ENCODE results near the gene XCL1. TPM values are rescaled to one million over a fixed set of nuclear protein-coding genes. Genes with fewer than 3 reads are reported as not detected.

The XCL1 gene
- total RNA-seq, 1 donor = not detected

DNA sequence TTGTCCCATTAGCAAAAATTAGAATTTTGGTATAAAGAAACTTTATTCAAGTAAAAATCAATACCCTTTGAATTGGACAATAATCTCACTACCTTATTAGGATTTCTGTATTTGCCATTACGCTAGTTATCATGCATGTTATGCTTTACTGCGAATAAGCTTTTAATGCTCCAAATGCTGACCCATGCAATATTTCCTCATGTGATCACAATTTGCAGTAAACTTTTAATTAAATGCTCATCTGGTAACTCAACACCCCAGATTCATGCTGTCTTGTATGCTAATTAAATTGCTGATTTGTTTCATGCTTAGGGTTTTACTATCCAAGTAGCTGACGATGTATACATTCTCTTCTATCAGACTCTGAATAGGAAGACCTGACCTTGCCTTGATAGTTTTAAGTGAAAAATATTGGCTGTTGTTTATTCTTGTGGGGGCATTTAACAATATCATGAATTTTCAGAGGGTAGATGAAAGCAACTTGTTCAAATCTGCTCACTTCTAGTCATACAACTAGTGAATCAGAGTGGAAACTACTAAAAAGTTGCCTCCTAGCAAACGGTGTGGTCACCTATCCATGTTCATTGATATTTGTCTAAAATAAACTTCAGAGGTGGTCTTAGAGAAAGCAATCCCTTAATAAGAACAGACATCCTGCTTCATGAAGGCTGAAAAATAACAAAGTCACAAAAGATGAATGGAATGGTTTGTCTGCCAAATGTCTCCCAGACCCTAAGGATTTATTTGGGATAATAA is 5.6 kb downstream of the XCL1 start:
- Histone ChIP-seq H2AFZ (ENCODE audit: low read length) (no peak overlapping the region), H3K4me2 (ENCODE audit: insufficient read depth, low read length) (no peak overlapping the region), H3K4me3 (ENCODE audit: insufficient read depth, low read length) (no peak overlapping the region), H3K4me1 (ENCODE audit: insufficient read depth, low read length) (peaks cover 12% of the 10 kb centered on the region), H3K27me3 (ENCODE audit: insufficient read depth, low read length) (peaks cover 3% of the 10 kb centered on the region), H3K9me3 (ENCODE audit: low read depth, low read length) (no peaks in the 10 kb centered on the region), H4K20me1 (ENCODE audit: insufficient read depth, low read length) (no peaks in the 10 kb centered on the region), H3K79me2 (ENCODE audit: insufficient read depth, low read length) (no peaks in the 10 kb centered on the region), H3K27ac (ENCODE audit: low read depth, low read length) (no peak overlapping the region), H3K36me3 (ENCODE audit: insufficient read depth, low read length) (no peaks in the 10 kb centered on the region)
- TF ChIP-seq CTCF (IDR thresholded peaks at IDR 0.05; ENCODE audit: extremely low read depth, low read depth, low read length) = no peak
- DNase-seq (ENCODE audit: insufficient read length, low spot score, missing footprints) = no peak

- Histone ChIP-seq H3K4me1 (ENCODE audit: insufficient read depth, low read length) (peaks cover 12% of the 10 kb centered on the region), H3K4me2 (ENCODE audit: insufficient read depth, low read length) (no peak overlapping the region), H3K27ac (ENCODE audit: low read depth, low read length) (no peak overlapping the region), H3K4me3 (ENCODE audit: insufficient read depth, low read length) (no peak overlapping the region), H3K9me3 (ENCODE audit: low read depth, low read length) (no peaks in the 10 kb centered on the region), H3K36me3 (ENCODE audit: insufficient read depth, low read length) (no peaks in the 10 kb centered on the region), H4K20me1 (ENCODE audit: insufficient read depth, low read length) (no peaks in the 10 kb centered on the region), H3K27me3 (ENCODE audit: insufficient read depth, low read length) (peaks cover 1% of the 10 kb centered on the region), H3K79me2 (ENCODE audit: insufficient read depth, low read length) (no peaks in the 10 kb centered on the region), H2AFZ (ENCODE audit: low read length) (no peak overlapping the region)
- TF ChIP-seq CTCF (IDR thresholded peaks at IDR 0.05; ENCODE audit: extremely low read depth, low read depth, low read length) = no peak
- DNase-seq (ENCODE audit: insufficient read length, low spot score, missing footprints) = no peak
Observed at GRCh38 chr1:168582688-168583336, 6.4 kb downstream of the XCL1 start.

GRCh38 chr1:168583571-168583970 is 7.2 kb downstream of the XCL1 start:
- H3K27ac ChIP-seq (ENCODE audit: low read depth, low read length) = no peak overlapping the region
- H3K4me3 ChIP-seq (ENCODE audit: insufficient read depth, low read length) = no peak overlapping the region
- no peak for DNase-seq (ENCODE audit: insufficient read length, low spot score, missing footprints)
- no peak overlapping the region for H2AFZ ChIP-seq (ENCODE audit: low read length)
- TF ChIP-seq CTCF (IDR thresholded peaks at IDR 0.05; ENCODE audit: extremely low read depth, low read depth, low read length) = no peak
- H3K79me2 ChIP-seq (ENCODE audit: insufficient read depth, low read length) = no peaks in the 10 kb centered on the region
- no peaks in the 10 kb centered on the region for H3K27me3 ChIP-seq (ENCODE audit: insufficient read depth, low read length)
- H3K9me3 ChIP-seq (ENCODE audit: low read depth, low read length) = no peaks in the 10 kb centered on the region
- no peaks in the 10 kb centered on the region for H3K36me3 ChIP-seq (ENCODE audit: insufficient read depth, low read length)
- H3K4me1 ChIP-seq (ENCODE audit: insufficient read depth, low read length) = peaks cover 12% of the 10 kb centered on the region
- no peaks in the 10 kb centered on the region for H4K20me1 ChIP-seq (ENCODE audit: insufficient read depth, low read length)
- H3K4me2 ChIP-seq (ENCODE audit: insufficient read depth, low read length) = no peak overlapping the region

- TF ChIP-seq CTCF (IDR thresholded peaks at IDR 0.05; ENCODE audit: extremely low read depth, low read depth, low read length) = no peak
- no peaks in the 10 kb centered on the region for H3K27me3 ChIP-seq (ENCODE audit: insufficient read depth, low read length)
Observed at GRCh38 chr1:168585191-168585590, 8.8 kb downstream of the XCL1 start.

More at GRCh38 chr1:168585191-168585590, 8.8 kb downstream of the XCL1 start:
- no peak for DNase-seq (ENCODE audit: insufficient read length, low spot score, missing footprints)
- Histone ChIP-seq H3K9me3 (ENCODE audit: low read depth, low read length) (no peaks in the 10 kb centered on the region), H4K20me1 (ENCODE audit: insufficient read depth, low read length) (no peaks in the 10 kb centered on the region), H2AFZ (ENCODE audit: low read length) (peak overlapping the region; percentile 7), H3K4me2 (ENCODE audit: insufficient read depth, low read length) (no peak overlapping the region), H3K4me3 (ENCODE audit: insufficient read depth, low read length) (no peak overlapping the region), H3K79me2 (ENCODE audit: insufficient read depth, low read length) (no peaks in the 10 kb centered on the region), H3K27ac (ENCODE audit: low read depth, low read length) (no peak overlapping the region), H3K4me1 (ENCODE audit: insufficient read depth, low read length) (peaks cover 12% of the 10 kb centered on the region), H3K36me3 (ENCODE audit: insufficient read depth, low read length) (no peaks in the 10 kb centered on the region)
